ENCODE data around the gene PDE4DIP.
"Not testable (repeated sequence)": the region's sequence is repeated elsewhere in the genome, so short reads cannot be mapped to it uniquely, and the experiment has no call there.

The PDE4DIP gene

DNA sequence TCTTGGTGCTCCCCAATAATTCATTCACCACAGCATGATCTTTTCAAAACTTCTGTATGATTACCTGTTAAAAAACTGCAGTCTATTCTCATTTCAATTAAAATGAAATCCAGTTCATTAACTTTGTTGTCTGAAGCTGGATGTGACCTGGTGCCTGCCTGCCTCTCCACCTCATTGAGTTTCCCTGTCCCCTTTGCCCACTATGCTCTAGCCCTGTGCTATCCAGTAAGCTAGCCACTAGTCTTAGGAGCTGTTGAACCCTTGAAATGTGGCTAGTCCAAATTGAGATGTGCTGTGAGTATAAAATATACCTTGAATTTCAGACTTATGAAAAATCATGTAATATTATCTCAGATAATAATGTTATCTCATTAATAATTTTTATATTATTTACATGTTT is 114.1 kb downstream of the PDE4DIP start:
- not testable (repeated sequence) for H3K36me3 Mint-ChIP-seq (ENCODE audit: insufficient read depth); H3K4me3 Mint-ChIP-seq; H3K4me1 Mint-ChIP-seq (ENCODE audit: low read depth in 2 of 2); H3K27ac Mint-ChIP-seq; ATAC-seq (replicated peaks); DNase-seq; H3K27me3 Mint-ChIP-seq; H3K9me3 Mint-ChIP-seq

DNA sequence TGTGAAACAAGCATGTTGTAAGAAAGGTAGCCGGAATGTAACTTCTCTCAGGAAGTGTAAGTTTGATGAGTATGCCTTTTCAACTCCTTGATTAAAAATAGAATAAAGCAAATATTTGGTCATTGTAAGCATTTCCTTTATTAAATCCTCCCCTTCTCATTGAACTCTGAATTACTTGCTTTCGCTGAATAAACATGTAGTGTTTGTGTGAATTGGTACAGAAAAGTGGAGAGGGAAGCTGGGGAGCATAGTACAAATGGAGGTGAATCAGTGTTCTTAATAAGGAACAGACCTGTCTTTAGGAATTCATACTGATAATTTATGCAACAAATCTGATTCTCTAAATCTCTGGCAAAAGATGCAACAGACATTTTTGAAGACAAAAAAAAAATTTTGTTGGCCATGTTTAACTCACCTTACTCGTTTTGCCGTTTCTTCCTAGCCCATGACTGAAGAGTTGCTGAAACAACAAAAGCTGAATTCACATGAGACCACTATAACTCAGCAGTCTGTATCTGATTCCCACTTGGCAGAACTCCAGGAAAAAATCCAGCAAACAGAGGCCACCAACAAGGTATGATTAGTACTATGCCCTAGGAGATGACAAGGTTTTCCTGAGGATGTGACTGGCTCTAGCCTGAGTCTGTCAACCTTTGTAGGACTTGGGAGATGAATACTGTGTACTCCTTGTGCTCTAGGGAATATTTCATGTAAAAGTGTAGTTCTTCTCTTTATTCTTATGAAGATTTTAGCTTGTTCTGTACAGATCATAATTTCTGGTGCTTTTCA is 116.2 kb downstream of the PDE4DIP start:
- not testable (repeated sequence) for H3K36me3 Mint-ChIP-seq (ENCODE audit: insufficient read depth); H3K4me1 Mint-ChIP-seq (ENCODE audit: low read depth in 2 of 2); H3K27me3 Mint-ChIP-seq; DNase-seq; ATAC-seq (replicated peaks); H3K9me3 Mint-ChIP-seq; H3K27ac Mint-ChIP-seq; H3K4me3 Mint-ChIP-seq

DNA sequence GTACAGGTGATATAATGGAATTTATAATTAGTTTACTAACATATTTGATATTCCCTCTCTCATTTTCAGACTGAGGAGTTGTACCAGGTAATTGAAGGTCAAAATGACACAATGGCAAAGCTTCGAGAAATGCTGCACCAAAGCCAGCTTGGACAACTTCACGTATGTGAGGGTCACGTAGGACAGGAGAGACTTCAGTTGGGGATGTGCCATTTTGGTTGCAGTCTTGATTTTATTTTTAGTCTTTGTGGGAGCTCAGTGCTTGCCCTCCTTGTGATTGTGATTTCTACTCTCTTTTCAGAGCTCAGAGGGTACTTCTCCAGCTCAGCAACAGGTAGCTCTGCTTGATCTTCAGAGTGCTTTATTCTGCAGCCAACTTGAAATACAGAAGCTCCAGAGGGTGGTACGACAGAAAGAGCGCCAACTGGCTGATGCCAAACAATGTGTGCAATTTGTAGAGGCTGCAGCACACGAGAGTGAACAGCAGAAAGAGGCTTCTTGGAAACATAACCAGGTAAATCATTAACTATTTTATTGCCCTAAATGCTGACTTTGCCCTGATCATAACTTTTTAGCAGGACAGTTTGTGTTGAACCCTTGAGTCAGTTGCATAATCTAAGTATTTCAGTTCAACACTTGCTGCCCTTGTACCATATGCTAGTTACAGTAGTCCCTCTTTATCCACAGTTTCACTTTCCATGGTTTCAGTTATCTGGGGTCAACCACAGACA is 118.1 kb downstream of the PDE4DIP start:
- not testable (repeated sequence) for H3K4me3 Mint-ChIP-seq; DNase-seq; H3K9me3 Mint-ChIP-seq; H3K4me1 Mint-ChIP-seq (ENCODE audit: low read depth in 2 of 2); H3K27ac Mint-ChIP-seq; H3K27me3 Mint-ChIP-seq; ATAC-seq (replicated peaks); H3K36me3 Mint-ChIP-seq (ENCODE audit: insufficient read depth)

DNA sequence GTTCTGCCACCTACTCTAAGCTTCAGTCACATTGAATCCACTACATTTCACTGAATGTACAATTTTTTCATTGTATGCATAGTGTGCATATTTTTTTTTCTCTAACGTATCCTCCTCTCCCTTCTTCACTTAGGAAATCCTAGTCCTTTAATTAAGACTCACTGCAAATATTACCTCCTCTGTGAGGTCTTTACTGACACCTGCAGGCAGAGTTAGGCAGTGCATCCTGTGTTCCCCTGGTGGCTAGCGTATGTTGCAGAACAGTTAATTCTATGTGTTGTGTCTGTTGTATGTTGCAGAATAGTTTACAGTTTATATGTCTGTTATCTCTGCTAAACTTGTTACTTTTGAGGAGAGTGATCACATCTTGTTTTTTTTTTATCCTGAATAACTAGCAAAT is 121.9 kb downstream of the PDE4DIP start:
- H3K4me1 Mint-ChIP-seq (ENCODE audit: low read depth in 2 of 2); H3K9me3 Mint-ChIP-seq; H3K4me3 Mint-ChIP-seq; H3K27ac Mint-ChIP-seq; H3K27me3 Mint-ChIP-seq: not testable (repeated sequence)
- peak in 2 of 3 experiments; percentile 5 to 25 for DNase-seq
- ATAC-seq (replicated peaks) = peak; percentile 97
- peaks cover 14% of the 10 kb centered on the region for H3K36me3 Mint-ChIP-seq (ENCODE audit: insufficient read depth)

DNA sequence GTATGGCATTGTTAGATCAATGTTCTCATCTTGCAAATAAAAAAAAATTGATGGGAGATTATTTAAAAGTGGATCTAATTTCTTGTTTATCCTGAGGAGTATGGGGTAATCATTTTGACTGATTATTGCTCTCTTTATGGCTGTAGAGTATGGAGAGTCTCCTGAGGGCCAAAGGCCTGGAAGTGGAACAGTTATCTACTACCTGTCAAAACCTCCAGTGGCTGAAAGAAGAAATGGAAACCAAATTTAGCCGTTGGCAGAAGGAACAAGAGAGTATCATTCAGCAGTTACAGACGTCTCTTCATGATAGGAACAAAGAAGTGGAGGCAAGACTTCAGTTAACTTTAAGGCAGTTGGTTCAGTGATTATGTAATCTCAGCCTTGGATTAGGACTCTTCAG is 123.4 kb downstream of the PDE4DIP start:
- ATAC-seq (replicated peaks); H3K27me3 Mint-ChIP-seq; DNase-seq; H3K27ac Mint-ChIP-seq; H3K4me3 Mint-ChIP-seq; H3K4me1 Mint-ChIP-seq (ENCODE audit: low read depth in 2 of 2); H3K9me3 Mint-ChIP-seq: not testable (repeated sequence)
- H3K36me3 Mint-ChIP-seq (ENCODE audit: insufficient read depth) = peaks cover 14% of the 10 kb centered on the region

DNA sequence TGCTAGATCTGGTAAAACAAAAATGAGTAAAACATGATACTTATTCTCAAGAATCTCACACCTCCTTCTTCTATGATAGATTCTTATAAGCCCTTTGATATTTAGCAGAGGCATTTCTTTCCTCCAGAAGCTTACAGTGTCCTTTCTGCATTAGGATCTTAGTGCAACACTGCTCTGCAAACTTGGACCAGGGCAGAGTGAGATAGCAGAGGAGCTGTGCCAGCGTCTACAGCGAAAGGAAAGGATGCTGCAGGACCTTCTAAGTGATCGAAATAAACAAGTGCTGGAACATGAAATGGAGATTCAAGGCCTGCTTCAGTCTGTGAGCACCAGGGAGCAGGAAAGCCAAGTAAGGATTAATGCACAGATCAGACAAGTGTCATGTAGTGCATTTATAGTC is 124.5 kb downstream of the PDE4DIP start:
- not testable (repeated sequence) for H3K27ac Mint-ChIP-seq; H3K9me3 Mint-ChIP-seq; H3K4me1 Mint-ChIP-seq (ENCODE audit: low read depth in 2 of 2); ATAC-seq (replicated peaks); H3K4me3 Mint-ChIP-seq; H3K27me3 Mint-ChIP-seq; DNase-seq
- H3K36me3 Mint-ChIP-seq (ENCODE audit: insufficient read depth) = peaks cover 17% of the 10 kb centered on the region

DNA sequence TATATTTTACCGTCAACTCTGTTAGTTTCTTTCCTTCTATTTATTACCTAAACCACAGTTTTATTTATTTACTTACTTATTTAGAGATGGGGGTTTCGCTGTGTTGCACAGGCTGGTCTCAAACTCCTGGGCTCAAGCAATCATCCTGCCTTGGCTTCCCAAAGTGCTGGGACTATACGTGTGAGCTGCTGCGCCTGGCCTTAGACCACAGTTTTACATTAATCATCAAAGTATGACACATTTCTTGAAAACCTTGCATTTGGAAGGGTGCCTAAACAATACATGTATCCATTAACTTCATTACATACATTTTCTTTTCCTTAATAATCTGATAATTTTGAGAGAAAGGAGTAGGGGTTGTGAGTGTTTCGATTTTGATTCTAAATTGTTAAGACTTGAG is 124.9 kb downstream of the PDE4DIP start:
- H3K9me3 Mint-ChIP-seq; DNase-seq; ATAC-seq (replicated peaks); H3K4me3 Mint-ChIP-seq; H3K27ac Mint-ChIP-seq; H3K4me1 Mint-ChIP-seq (ENCODE audit: low read depth in 2 of 2); H3K27me3 Mint-ChIP-seq: not testable (repeated sequence)
- H3K36me3 Mint-ChIP-seq (ENCODE audit: insufficient read depth) = peaks cover 12% of the 10 kb centered on the region

DNA sequence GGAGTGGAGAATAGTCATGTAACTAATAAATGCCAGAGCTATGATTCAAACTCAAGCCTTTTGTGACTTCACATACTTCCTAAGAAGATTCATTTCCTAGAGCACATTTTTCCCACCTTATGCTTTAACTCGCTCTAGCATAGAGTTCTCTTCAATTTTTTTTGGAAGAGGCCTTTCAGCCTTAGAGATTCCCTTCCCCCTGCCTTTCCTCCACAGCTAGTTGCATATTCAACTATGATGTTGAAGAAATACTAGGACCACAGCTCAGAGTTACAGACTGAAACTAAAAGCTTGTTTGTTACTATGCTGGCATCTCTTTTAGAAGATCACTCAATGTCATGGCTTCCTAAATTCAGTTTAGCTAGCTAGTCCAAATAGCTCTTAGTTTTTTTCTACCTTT is 131.2 kb downstream of the PDE4DIP start:
- H3K4me3 Mint-ChIP-seq = peak overlapping the region in 1 of 2 donors; percentile 59

DNA sequence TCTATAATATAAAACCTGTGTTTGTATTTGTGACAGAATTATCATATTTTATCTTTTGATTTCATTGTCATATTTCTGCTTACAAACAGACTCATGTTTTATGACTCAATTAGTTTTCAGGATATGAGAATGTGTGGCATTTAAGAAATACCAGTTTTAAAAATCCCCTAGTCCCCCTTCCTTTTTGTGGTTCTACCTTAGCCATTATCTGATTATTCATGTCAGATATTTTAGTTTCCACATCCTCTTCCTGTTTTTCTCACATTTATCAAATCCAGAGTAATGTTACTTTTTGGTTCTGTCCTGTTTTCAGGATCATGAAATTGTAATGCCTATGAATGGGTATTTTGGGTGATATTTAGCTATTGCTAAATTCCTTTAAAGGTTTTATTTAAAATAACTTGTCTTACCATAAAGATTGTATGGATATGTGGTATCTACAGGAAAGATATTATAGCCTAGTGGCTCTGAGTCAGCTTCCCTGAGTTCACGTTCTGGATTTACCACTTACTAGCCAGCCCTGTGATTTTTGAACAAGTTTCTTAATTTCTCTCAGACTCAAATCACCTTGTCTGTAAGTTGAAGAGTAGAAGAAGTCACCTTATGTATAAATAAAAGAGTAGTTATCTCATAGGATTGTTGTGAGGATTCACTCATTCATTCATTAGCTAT is 131.8 kb downstream of the PDE4DIP start:
- peak; percentile 87 for ATAC-seq (replicated peaks)
- Mint-ChIP-seq H3K4me3 (peak overlapping the region in 1 of 2 donors; percentile 59), H3K36me3 (ENCODE audit: insufficient read depth) (peaks cover 35% of the 10 kb centered on the region), H3K27ac (peak overlapping the region; percentile 54 to 77)
- H3K27me3 Mint-ChIP-seq; H3K4me1 Mint-ChIP-seq (ENCODE audit: low read depth in 2 of 2); DNase-seq; H3K9me3 Mint-ChIP-seq: not testable (repeated sequence)

More for the DNA sequence above, 131.2 kb downstream of the PDE4DIP start:
- peaks cover 29% of the 10 kb centered on the region for H3K36me3 Mint-ChIP-seq (ENCODE audit: insufficient read depth)
- H3K9me3 Mint-ChIP-seq; H3K4me1 Mint-ChIP-seq (ENCODE audit: low read depth in 2 of 2); H3K27me3 Mint-ChIP-seq; DNase-seq: not testable (repeated sequence)
- H3K27ac Mint-ChIP-seq = peak overlapping the region; percentile 54 to 77
- peak; percentile 10 for ATAC-seq (replicated peaks)

DNA sequence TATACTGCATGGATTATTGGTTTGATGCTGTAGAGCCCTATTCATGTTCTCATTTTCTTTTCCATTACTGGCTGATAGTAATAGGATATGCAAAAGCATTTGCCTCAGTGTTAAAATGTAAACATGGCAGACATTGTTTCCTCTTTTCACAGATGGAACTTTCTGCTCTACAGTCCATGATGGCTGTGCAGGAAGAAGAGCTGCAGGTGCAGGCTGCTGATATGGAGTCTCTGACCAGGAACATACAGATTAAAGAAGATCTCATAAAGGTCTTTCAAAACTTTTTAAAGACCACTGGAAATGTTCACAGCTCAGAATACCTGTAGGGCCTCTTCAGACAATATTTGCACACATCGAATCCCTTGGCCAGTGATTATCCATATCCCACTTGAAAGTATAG is 133.6 kb downstream of the PDE4DIP start:
- H3K36me3 Mint-ChIP-seq (ENCODE audit: insufficient read depth) = peaks cover 41% of the 10 kb centered on the region
- not testable (repeated sequence) for ATAC-seq (replicated peaks); H3K4me3 Mint-ChIP-seq; H3K9me3 Mint-ChIP-seq; H3K4me1 Mint-ChIP-seq (ENCODE audit: low read depth in 2 of 2); H3K27me3 Mint-ChIP-seq; DNase-seq
- H3K27ac Mint-ChIP-seq = peak overlapping the region in 1 of 2 donors; percentile 19

DNA sequence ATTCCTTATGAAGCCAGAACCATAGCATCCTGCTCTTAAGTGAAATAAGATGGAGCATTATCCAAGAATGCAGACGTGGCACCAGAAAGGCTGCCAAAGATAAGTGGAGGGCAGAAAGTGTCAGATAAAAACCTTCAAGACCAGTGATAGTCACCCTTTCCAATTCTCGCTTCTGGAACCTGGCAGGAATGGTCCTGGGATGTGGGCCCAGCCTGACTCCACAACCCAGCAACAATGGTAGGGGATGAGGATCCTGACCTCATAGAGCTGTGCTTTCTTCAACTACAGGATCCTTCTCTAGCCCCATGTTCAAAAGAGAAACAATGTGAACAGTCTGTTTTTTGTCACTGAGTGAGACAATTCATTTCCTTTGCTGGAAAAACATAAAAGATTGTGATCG is 145.2 kb downstream of the PDE4DIP start:
- not testable (repeated sequence) for H3K4me1 Mint-ChIP-seq (ENCODE audit: low read depth in 2 of 2); H3K27ac Mint-ChIP-seq; H3K4me3 Mint-ChIP-seq; ATAC-seq (replicated peaks); H3K9me3 Mint-ChIP-seq; H3K36me3 Mint-ChIP-seq (ENCODE audit: insufficient read depth); DNase-seq
- H3K27me3 Mint-ChIP-seq = peaks cover 8 to 11% of the 10 kb centered on the region in 2 donors

DNA sequence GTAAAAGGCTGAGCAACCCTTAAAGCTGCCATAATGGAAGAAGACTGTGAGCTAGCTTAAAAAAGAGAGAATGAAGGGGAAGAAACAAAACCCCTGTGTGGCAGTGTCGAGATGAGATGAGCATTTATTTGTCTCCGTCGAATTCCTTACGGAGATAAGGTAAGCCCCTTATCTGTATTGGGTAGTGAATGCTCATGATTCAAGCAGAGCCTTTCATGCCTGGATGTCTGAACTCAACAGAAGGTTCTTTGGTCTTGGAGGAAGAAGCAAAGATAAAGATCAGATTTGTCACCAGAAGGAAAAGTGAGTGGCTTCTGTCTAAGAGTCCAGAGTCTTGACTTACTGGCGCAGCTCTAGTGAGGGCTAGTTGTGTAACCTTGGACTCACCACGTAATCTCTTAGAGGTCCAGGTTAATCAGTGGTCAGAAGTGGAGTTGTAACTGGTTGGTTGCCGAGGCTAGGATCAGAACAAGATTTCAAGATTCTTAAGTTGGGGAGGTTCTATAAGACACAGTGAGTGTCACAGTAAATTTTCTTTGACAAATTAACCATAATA is 146.1 kb downstream of the PDE4DIP start:
- not testable (repeated sequence) for H3K4me3 Mint-ChIP-seq; ATAC-seq (replicated peaks); H3K9me3 Mint-ChIP-seq; DNase-seq; H3K36me3 Mint-ChIP-seq (ENCODE audit: insufficient read depth); H3K27ac Mint-ChIP-seq; H3K4me1 Mint-ChIP-seq (ENCODE audit: low read depth in 2 of 2)
- peaks cover 8 to 11% of the 10 kb centered on the region in 2 donors for H3K27me3 Mint-ChIP-seq

DNA sequence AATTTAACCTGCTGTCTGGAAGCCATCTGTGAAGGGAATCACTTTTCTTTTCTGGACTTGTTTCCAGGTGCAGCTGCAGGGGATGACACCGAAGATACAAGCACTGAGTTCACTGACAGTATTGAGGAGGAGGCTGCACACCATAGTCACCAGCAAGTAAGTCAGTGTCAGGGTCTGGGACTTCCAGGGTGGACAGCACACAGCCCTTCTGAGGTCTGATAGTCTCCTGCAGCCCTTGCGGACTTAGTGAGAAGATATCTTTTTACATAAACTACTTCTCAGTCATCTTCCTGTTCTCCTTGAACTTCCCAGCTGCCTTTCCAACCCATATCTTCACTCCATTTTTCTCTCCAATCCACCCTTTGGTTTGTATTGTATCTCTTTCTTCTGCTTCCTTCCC is 147.6 kb downstream of the PDE4DIP start:
- not testable (repeated sequence) for ATAC-seq (replicated peaks); H3K36me3 Mint-ChIP-seq (ENCODE audit: insufficient read depth); H3K27ac Mint-ChIP-seq; H3K9me3 Mint-ChIP-seq; H3K4me3 Mint-ChIP-seq; H3K4me1 Mint-ChIP-seq (ENCODE audit: low read depth in 2 of 2); DNase-seq
- peaks cover 8 to 11% of the 10 kb centered on the region in 2 donors for H3K27me3 Mint-ChIP-seq

All from effector memory CD8-positive, alpha-beta T cell (primary cell).